ACC112 (cell line): Measurements from ENCODE around the gene MS4A14.

Experiments
- H2AFZ ChIP-seq: fragments of 200-600 bp; sonication (generic); one replicate; pipeline ENCODE4 v1.6.0; 2017; ENCODE audit warnings: antibody characterized with exemption, low read length; ENCODE audit not compliant: unreplicated experiment
- H3K27ac ChIP-seq: fragments of 200-600 bp; sonication (generic); 2 replicates; pipeline ENCODE4 v1.5.1; 2014; ENCODE audit warnings: low read depth, mild to moderate bottlenecking, antibody characterized with exemption, low read length, moderate library complexity
- H3K27me3 ChIP-seq: fragments of 200-600 bp; sonication (generic); 2 replicates; pipeline ENCODE4 v1.6.1; 2014; ENCODE audit warnings: mild to moderate bottlenecking, antibody characterized with exemption, low read length, moderate library complexity, mixed read lengths; ENCODE audit not compliant: insufficient read depth
- H3K36me3 ChIP-seq: fragments of 200-600 bp; sonication (generic); 2 replicates; pipeline ENCODE4 v1.6.1; 2016; ENCODE audit warnings: mild to moderate bottlenecking, antibody characterized with exemption, low read length, moderate library complexity, mixed read lengths; ENCODE audit not compliant: insufficient read depth
- H3K4me1 ChIP-seq: fragments of 200-600 bp; sonication (generic); one replicate; pipeline ENCODE4 v1.6.1; 2016; ENCODE audit warnings: low read length, mixed read lengths; ENCODE audit not compliant: insufficient read depth, unreplicated experiment, control insufficient read depth
- H3K4me3 ChIP-seq: fragments of 200-600 bp; sonication (generic); 2 replicates; pipeline ENCODE4 v1.5.1; 2014; ENCODE audit warnings: mild to moderate bottlenecking, low read depth, low read length
- H3K79me2 ChIP-seq: fragments of 200-600 bp; sonication (generic); one replicate; pipeline ENCODE4 v1.6.0; 2016; ENCODE audit warnings: low read length; ENCODE audit not compliant: control insufficient read depth, unreplicated experiment, insufficient read depth

The MS4A14 gene

GRCh38 chr11:60389279-60389910 lies 6.9 kb upstream of the MS4A14 start:
- no peaks in the 10 kb centered on the region for H3K79me2 ChIP-seq
- H3K4me1 ChIP-seq: no peaks in the 10 kb centered on the region
- no peak overlapping the region for H3K4me3 ChIP-seq
- H3K27ac ChIP-seq: no peak overlapping the region
- H3K27me3 ChIP-seq: no peaks in the 10 kb centered on the region
- no peak overlapping the region for H2AFZ ChIP-seq
- H3K36me3 ChIP-seq: no peaks in the 10 kb centered on the region

DNA sequence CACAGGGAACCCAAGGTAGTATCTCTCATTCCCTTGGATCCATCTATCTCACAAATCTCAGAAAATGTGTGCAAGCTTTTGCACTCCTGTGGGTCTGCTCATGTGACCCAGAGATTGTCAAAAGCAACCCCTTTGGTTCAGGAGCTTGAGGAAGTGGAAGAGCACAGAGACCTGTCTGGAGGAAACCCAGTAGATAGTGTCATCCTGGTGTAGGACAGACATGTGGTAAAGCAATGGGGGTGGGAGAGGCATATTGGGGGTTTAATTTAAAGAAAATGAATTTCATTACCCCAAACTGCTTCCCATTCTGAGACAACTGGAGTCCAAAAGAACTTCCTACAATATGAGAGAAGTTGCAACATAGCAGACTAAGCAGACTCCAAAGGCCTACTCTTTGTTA lies 5.8 kb upstream of the MS4A14 start:
- no peak overlapping the region for H3K27ac ChIP-seq
- no peak overlapping the region for H3K4me3 ChIP-seq
- H3K79me2 ChIP-seq: no peaks in the 10 kb centered on the region
- no peaks in the 10 kb centered on the region for H3K36me3 ChIP-seq
- no peaks in the 10 kb centered on the region for H3K27me3 ChIP-seq
- H3K4me1 ChIP-seq: no peaks in the 10 kb centered on the region
- no peak overlapping the region for H2AFZ ChIP-seq

DNA sequence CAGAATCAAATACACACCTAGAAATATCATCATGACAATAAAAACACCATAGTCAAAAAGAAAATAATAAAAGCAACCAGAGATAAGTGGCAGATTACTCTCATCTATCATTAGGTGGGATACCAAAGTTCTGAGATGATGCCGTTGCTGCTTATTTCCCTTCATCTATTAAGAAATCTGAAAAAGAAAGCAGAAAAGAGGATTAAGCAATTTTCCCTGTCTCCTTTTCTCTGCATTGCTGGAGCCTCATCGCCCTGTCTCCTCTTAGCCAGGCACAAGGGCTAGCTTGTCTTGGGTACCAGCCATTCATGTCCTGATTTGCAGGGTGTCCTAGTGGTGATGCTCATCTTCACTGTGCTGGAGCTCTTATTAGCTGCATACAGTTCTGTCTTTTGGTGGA lies 3.9 kb upstream of the MS4A14 start:
- H2AFZ ChIP-seq: no peak overlapping the region

GRCh38 chr11:60393016-60393415 lies 3.2 kb upstream of the MS4A14 start:
- H3K27me3 ChIP-seq: no peaks in the 10 kb centered on the region
- no peak overlapping the region for H3K4me3 ChIP-seq
- no peaks in the 10 kb centered on the region for H3K36me3 ChIP-seq
- no peak overlapping the region for H3K27ac ChIP-seq
- H2AFZ ChIP-seq: no peak overlapping the region
- no peaks in the 10 kb centered on the region for H3K79me2 ChIP-seq
- no peaks in the 10 kb centered on the region for H3K4me1 ChIP-seq

More for the DNA sequence above, 3.9 kb upstream of the MS4A14 start:
- H3K4me3 ChIP-seq: no peak overlapping the region
- H3K27me3 ChIP-seq: no peaks in the 10 kb centered on the region
- no peak overlapping the region for H3K27ac ChIP-seq
- no peaks in the 10 kb centered on the region for H3K36me3 ChIP-seq
- no peaks in the 10 kb centered on the region for H3K4me1 ChIP-seq
- no peaks in the 10 kb centered on the region for H3K79me2 ChIP-seq

DNA sequence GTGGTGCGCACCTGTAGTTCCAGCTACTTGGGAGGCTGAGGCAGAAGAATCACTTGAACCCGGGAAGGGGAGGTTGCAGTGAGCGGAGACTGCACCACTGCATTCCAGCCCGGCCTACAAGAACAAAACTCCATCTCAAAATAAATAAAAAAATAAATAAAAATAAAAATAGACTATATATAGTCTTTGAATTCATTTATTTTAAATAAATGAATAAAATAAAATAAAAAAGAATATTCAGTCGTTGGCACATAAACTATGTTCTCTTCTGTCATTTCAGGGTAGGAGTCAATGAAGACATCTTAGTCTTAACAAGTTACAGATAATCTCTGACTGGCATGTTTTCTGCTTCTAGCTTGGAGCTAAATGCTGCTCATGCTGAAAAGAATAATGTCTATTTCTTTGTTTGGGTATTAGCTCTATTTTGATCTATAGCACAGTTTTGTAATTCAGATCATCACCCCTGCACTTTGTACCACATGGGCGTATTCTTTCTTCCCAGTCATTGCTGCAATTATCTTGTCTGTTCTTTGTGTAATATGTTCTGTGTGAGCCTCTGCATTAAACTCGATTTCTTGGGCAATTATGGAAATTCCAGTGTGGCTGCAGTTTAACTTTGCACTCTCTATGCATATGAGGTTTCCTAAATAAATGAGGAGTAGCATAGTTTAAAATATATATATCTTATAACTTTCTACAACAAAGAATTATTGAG lies 1.4 kb upstream of the MS4A14 start:
- Histone ChIP-seq H3K36me3 (no peaks in the 10 kb centered on the region), H3K79me2 (no peaks in the 10 kb centered on the region), H2AFZ (no peak overlapping the region), H3K27ac (no peak overlapping the region), H3K4me1 (no peaks in the 10 kb centered on the region), H3K4me3 (no peak overlapping the region), H3K27me3 (no peaks in the 10 kb centered on the region)

- Histone ChIP-seq H2AFZ (no peak overlapping the region), H3K36me3 (no peaks in the 10 kb centered on the region), H3K27me3 (no peaks in the 10 kb centered on the region), H3K4me1 (no peaks in the 10 kb centered on the region), H3K27ac (no peak overlapping the region), H3K4me3 (no peak overlapping the region), H3K79me2 (no peaks in the 10 kb centered on the region)
Measured at GRCh38 chr11:60396799-60397198, 540 bp downstream of the MS4A14 start.

DNA sequence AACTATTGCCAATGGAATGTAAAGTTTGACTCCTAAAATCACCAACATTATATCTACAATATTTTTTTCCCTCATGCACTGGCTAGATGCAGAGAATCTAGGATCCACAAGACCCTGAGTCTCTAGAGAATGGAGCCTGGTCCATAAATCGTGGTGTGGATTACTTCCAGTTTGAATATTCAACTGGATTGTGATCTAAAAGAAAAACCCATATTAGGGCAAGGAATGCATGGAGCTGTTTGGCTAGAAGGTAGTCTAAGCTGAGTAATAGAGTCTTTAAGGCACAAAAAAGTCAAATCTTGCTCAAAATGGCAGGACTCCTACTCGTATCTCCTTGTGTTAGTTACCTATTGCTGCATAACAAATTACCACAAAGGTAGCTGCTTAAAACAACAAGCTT lies 23.8 kb downstream of the MS4A14 start:
- Histone ChIP-seq H2AFZ (no peak overlapping the region), H3K36me3 (no peaks in the 10 kb centered on the region), H3K4me3 (no peak overlapping the region), H3K27me3 (no peaks in the 10 kb centered on the region), H3K4me1 (no peaks in the 10 kb centered on the region), H3K79me2 (no peaks in the 10 kb centered on the region), H3K27ac (no peak overlapping the region)

DNA sequence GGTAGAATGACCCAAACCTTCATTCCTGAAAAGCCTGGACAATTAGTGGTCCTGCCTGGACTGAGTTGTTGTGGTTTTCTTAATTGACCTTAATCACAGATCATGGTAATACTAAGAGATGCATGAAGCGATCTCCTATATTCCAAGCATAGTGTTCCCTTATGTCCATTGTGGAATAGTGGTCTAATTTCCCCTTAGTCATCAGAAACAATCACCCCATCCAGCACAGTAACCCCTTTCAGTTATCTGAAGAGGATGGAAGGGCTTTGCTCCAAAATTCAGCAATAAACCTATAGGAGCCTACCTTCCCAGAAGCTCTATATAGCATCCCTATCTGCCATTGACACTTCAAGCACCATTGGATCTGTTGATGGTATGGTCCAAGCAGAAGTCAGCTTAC lies 26.4 kb downstream of the MS4A14 start:
- Histone ChIP-seq H3K4me1 (no peaks in the 10 kb centered on the region), H3K4me3 (no peak overlapping the region), H2AFZ (no peak overlapping the region), H3K79me2 (no peaks in the 10 kb centered on the region), H3K36me3 (no peaks in the 10 kb centered on the region), H3K27me3 (no peaks in the 10 kb centered on the region), H3K27ac (no peak overlapping the region)

DNA sequence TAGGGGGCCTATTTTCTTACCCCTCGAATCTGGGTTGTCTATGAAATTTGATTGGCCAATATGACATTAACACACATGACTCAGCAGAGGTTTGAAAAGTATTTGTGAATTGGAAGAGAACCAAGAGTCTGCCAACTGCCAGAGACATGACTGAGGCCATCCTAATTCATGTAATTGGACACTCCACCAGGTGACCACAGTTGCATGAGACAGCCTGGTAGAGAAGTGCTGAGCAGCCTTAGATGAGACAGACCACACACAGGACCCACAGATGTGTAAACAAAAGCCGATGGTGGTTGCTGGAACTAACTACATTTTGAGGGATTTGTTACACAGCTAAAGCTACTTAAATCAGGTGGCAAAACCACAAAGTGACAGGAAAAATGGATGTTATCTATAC lies 32.3 kb downstream of the MS4A14 start:
- no peaks in the 10 kb centered on the region for H3K79me2 ChIP-seq
- H3K27me3 ChIP-seq: no peaks in the 10 kb centered on the region
- no peaks in the 10 kb centered on the region for H3K36me3 ChIP-seq
- H3K4me3 ChIP-seq: no peak overlapping the region
- no peak overlapping the region for H2AFZ ChIP-seq
- H3K27ac ChIP-seq: no peak overlapping the region
- H3K4me1 ChIP-seq: no peaks in the 10 kb centered on the region

- Histone ChIP-seq H3K27ac (no peak within 1 kb of the TSS), H3K79me2 (no peaks in the 10 kb centered on the region), H2AFZ (no peak within 1 kb of the TSS), H3K4me1 (no peaks in the 10 kb centered on the region), H3K36me3 (no peaks in the 10 kb centered on the region), H3K27me3 (no peaks in the 10 kb centered on the region), H3K4me3 (no peak within 1 kb of the TSS)
Measured at GRCh38 chr11:60429272-60429671, 33.0 kb downstream of the MS4A14 start, which contains the start of gene MS4A5. MS4A5 (plus strand) TSS chr11:60429572; CDS start chr11:60429675, 103 bp downstream.

GRCh38 chr11:60431251-60431650 lies 35.0 kb downstream of the MS4A14 start:
- Histone ChIP-seq H3K4me3 (no peak overlapping the region), H2AFZ (no peak overlapping the region), H3K36me3 (no peaks in the 10 kb centered on the region), H3K27ac (no peak overlapping the region), H3K79me2 (no peaks in the 10 kb centered on the region), H3K4me1 (no peaks in the 10 kb centered on the region), H3K27me3 (no peaks in the 10 kb centered on the region)
